ENCODE results near the gene SLC24A4. TPM values are rescaled to one million over a fixed set of nuclear protein-coding genes. Genes with fewer than 3 reads are reported as not detected.

SLC24A4 gene
- total RNA-seq, 4 donors from 2014 or later: 0.08 to 0.37 (median 0.22) TPM

DNA sequence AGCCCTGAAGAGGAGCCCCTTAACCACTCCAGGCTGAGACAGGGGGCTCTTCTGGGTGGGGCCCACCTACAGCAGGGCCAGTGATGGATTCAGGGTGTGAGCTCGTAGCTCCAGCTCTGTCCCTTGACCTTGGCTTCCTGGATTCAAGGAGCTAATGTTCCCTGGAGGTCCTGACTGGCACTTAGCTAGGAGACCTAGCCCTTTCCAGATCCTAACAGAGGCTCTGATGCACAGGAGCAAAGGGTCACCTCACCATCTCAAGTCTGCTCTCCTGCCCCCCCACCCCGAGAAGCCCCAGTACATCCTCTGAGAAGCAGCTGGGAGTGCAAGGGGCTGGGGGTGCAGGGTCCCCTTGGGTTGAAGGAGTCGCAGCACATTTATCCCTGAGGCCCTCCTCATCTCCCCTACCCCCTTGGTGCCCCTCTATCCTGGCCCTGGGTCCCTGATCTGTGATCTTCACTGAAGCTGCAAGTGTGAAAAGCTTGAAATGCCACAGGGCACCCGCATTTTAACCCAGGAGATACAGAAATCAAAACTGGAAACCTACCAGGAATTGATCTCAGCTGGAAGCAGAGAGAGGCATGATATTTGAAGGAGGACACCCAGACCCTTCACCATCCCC lies 193.5 kb downstream of the SLC24A4 start:
- 78 to 81% methylated on average over 4 of the region's 4 CpGs for WGBS, 2 donors
- TF ChIP-seq, protein P1, sequence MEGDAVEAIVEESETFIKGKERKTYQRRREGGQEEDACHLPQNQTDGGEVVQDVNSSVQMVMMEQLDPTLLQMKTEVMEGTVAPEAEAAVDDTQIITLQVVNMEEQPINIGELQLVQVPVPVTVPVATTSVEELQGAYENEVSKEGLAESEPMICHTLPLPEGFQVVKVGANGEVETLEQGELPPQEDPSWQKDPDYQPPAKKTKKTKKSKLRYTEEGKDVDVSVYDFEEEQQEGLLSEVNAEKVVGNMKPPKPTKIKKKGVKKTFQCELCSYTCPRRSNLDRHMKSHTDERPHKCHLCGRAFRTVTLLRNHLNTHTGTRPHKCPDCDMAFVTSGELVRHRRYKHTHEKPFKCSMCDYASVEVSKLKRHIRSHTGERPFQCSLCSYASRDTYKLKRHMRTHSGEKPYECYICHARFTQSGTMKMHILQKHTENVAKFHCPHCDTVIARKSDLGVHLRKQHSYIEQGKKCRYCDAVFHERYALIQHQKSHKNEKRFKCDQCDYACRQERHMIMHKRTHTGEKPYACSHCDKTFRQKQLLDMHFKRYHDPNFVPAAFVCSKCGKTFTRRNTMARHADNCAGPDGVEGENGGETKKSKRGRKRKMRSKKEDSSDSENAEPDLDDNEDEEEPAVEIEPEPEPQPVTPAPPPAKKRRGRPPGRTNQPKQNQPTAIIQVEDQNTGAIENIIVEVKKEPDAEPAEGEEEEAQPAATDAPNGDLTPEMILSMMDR (IDR thresholded peaks at IDR 0.05): no peak
- TF ChIP-seq POLR2A (IDR thresholded peaks at IDR 0.05): no peak
- H3K4me3 ChIP-seq (ENCODE audit: low read depth, poor library complexity, severe bottlenecking): no peak overlapping the region
- intact Hi-C loops (cut with DNase I; ENCODE audit: low total_unique reads): no loop called here
- no peak for DNase-seq (ENCODE audit: low spot score in 2 of 2)

DNA sequence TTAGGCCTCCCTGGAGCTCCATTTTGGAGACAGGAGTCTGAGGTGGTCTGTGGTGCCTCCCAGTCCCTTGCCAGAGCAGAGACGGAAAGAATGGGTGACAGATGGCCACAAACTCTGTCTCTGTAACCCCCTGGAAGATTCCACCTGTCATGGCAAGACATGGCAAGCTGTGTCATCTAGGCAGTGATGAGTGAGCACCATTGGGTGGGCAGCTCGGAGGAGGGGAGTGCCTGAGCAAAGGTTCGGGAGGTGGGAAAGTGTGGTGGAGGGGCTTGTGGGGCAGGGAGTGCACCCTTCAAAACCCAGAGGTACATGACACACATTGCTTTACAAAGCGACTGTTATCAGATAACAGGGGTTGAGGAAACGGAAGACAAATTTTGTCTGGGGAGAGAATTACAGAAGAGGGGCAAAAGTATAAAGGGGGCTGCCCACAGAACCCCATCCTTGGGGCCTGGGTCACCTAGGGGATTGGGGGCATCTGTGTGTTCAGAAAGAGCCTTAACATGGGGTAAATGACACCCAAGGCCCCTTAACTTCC lies 194.1 kb downstream of the SLC24A4 start:
- intact Hi-C loops (cut with DNase I; ENCODE audit: low total_unique reads): no loop called here
- TF ChIP-seq, protein P1 (IDR thresholded peaks at IDR 0.05): no peak
- no peak for TF ChIP-seq POLR2A (IDR thresholded peaks at IDR 0.05)
- no peak overlapping the region for H3K4me3 ChIP-seq (ENCODE audit: low read depth, poor library complexity, severe bottlenecking)
- no peak for DNase-seq (ENCODE audit: low spot score in 2 of 2)
- WGBS, 2 donors: 90 to 93% methylated on average over 5 of the region's 5 CpGs

DNA sequence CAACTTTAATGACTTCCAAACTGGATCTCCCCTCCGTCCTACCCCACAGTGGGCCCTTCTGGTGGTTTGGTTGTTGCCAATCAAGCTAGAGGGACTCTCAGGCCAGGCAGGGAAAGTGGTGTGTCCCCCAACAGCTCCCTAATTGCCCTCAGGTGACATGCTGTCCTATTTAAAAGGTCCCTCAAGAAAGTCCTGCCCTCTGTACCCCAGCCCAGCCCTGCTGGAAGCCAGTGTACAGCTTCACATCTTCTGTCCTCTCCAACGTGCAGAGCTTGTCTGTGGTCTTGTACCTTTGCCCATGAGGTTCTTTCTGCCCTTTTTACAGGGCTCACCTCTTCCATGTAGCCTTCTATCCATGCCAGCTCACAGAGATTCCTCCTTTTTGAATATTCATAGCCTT lies 194.8 kb downstream of the SLC24A4 start:
- no peak overlapping the region for H3K4me3 ChIP-seq (ENCODE audit: low read depth, poor library complexity, severe bottlenecking)
- intact Hi-C loops (cut with DNase I; ENCODE audit: low total_unique reads): no loop called here
- no peak for DNase-seq (ENCODE audit: low spot score in 2 of 2)
- TF ChIP-seq, protein P1 (IDR thresholded peaks at IDR 0.05): no peak
- TF ChIP-seq POLR2A (IDR thresholded peaks at IDR 0.05): no peak
- WGBS, 2 donors: 66 to 75% methylated on average over 2 of the region's 2 CpGs

DNA sequence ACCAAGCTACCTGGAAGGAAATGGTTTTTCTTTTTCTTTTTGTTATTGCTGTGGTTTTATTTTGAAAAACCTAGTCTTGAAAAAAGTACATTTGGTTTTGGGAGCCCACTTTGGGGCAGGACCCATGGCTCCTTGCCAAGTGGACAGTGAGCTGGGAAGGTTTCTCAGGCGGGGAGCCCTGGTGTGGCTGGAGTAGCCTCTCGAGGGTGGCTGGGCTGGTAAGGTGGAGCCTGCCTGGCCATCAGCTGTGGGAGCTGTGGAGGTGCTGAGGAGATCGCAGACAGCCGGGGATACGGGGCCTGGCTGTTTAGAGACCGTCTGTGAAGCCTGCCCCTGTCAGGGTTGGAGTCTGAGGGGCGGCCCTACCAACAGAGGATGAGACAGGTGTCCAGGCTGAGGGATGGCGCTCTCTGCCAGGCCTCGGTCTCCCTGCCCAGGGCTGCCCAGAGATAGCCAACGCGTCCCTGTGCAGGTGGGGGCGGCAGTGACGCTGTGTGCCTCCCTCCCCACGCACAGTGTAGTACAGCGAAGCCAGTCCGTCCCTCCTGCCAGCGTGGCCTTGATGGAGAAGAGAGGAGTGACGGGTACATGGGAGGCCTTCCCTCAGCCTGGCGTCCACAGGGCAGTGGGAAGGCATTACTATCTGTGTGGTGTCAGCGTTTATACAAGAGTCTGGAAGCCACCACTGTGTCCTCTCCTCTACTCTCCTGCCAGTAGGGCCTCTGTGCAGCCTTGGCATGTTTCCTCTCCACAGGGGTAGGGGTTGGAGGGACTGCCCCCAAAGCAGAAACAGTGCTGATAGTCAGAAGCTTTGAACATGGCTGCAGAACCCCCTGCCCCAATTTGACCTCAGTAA lies 196.5 kb downstream of the SLC24A4 start:
- intact Hi-C loops (cut with DNase I; ENCODE audit: low total_unique reads): no loop called here
- TF ChIP-seq POLR2A (IDR thresholded peaks at IDR 0.05): no peak
- TF ChIP-seq, protein P1 (IDR thresholded peaks at IDR 0.05): no peak

DNA sequence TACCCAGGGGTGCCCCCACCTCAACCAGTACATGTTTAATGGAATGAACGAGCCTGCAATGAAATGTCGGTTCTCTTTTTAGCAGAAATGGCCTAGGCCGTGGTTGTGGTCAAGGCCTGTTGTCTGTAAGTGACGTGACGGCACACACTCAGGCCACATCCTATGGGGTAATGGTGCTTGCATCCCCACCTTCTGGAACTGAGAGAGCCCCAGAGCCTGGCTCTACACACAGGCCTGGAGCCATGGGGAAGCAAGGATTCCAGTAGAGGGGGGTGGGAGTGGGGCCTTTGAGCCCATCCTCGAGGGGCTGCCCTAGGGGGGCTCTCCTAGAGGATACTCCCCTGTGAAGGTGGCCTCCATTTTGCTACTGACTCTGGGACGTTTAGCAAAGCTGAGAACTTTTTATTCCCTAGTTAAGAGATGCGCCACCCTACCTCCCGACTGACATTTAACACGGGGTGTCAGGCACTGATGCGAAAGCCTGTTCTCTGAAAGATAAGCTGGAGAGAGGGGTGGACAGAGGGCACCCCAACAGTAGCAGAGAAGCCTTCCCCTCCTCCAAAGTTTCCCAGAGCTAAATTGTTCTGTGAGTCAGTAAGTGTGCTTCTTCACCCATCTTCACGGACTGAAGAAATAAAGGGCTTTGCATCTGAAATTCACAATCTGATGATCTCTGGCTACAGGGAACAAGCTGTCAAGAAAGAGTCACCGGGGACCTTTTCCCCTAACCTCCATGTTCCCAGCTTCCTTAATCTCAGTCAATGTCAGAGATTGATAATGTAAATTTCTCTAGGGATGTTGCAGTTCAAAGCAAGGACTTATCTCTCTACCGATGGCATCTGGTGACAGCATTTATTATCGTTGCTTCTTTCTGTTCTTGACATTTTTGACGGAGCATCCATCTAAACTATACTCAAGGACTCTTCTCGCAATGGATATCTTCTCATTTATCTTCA lies 197.4 kb downstream of the SLC24A4 start:
- TF ChIP-seq POLR2A (IDR thresholded peaks at IDR 0.05): no peak
- TF ChIP-seq, protein P1 (IDR thresholded peaks at IDR 0.05): no peak
- intact Hi-C loops (cut with DNase I; ENCODE audit: low total_unique reads): no loop called here
- WGBS, 2 donors: 84 to 88% methylated on average over 17 of the region's 17 CpGs
- DNase-seq (ENCODE audit: low spot score in 2 of 2): no peak
- H3K4me3 ChIP-seq (ENCODE audit: low read depth, poor library complexity, severe bottlenecking): no peak overlapping the region

More for the DNA sequence above, 196.5 kb downstream of the SLC24A4 start:
- no peak for DNase-seq (ENCODE audit: low spot score in 2 of 2)
- WGBS, 2 donors: 85 to 90% methylated on average over 15 to 17 of the region's 20 CpGs
- H3K4me3 ChIP-seq (ENCODE audit: low read depth, poor library complexity, severe bottlenecking): no peak overlapping the region
